Tibial nerve (tissue), 4 donors: ENCODE results near the gene KIRREL3.

Experiments used
- EP300 ChIP-seq, 2 donors: sonication (generic); formaldehyde crosslinking; IDR thresholded peaks; one replicate each; pipeline ENCODE4 v1.6.1; 2017; ENCODE audit warnings: antibody characterized with exemption in 2 of 2, mild to moderate bottlenecking in 1 of 2
- POLR2A ChIP-seq, 2 donors: fragments of 450-650 bp; IDR thresholded peaks; one replicate each; pipeline ENCODE4 v1.6.1; 2017; ENCODE audit warnings: antibody characterized with exemption in 2 of 2, mild to moderate bottlenecking in 2 of 2, moderate library complexity in 2 of 2
- TF ChIP-seq, protein P1 (sequence below), 5 experiments: fragments of 200-600 bp in 3 of 5; fragments of 450-650 bp in 2 of 5; sonication (generic) in 3 of 5; IDR thresholded peaks; one replicate each; pipeline ENCODE4 v1.5.1; 2016 to 2019; ENCODE audit warnings: antibody characterized with exemption in 5 of 5, mild to moderate bottlenecking in 3 of 5, moderate library complexity in 2 of 5

- TF ChIP-seq POLR2A (IDR thresholded peaks at IDR 0.05): no peak
- TF ChIP-seq, protein P1, sequence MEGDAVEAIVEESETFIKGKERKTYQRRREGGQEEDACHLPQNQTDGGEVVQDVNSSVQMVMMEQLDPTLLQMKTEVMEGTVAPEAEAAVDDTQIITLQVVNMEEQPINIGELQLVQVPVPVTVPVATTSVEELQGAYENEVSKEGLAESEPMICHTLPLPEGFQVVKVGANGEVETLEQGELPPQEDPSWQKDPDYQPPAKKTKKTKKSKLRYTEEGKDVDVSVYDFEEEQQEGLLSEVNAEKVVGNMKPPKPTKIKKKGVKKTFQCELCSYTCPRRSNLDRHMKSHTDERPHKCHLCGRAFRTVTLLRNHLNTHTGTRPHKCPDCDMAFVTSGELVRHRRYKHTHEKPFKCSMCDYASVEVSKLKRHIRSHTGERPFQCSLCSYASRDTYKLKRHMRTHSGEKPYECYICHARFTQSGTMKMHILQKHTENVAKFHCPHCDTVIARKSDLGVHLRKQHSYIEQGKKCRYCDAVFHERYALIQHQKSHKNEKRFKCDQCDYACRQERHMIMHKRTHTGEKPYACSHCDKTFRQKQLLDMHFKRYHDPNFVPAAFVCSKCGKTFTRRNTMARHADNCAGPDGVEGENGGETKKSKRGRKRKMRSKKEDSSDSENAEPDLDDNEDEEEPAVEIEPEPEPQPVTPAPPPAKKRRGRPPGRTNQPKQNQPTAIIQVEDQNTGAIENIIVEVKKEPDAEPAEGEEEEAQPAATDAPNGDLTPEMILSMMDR (IDR thresholded peaks at IDR 0.05): no peak
- no peak for TF ChIP-seq EP300 (IDR thresholded peaks at IDR 0.05)
These were observed 478.0 kb downstream of the KIRREL3 start for GRCh38 chr11:126522606-126523005.
